Endothelial cell of umbilical vein (primary cell): ENCODE results near the gene MKRN1. TPM values are rescaled to one million over a fixed set of nuclear protein-coding genes. Genes with fewer than 3 reads are reported as not detected.

ENCODE experiments used
- BruUV-seq: library from RNA; stranded (reverse); fragments of 400-500 nt; replicated peaks from 2 replicates; lab custom pipeline; 2021; lab: Mats Ljungman, UMichigan
- CTCF ChIA-PET: fragments of 300-600, 350-600 bp; sonication (Branson Sonifier 250); formaldehyde crosslinking; loops from one replicate; lab custom pipeline; 2021; ENCODE audit warnings: antibody characterized with exemption, inconsistent platforms; lab: Charles Lee
- POLR2A ChIA-PET: fragments of 300-600, 350-600 bp; sonication (Branson Sonifier 250); formaldehyde crosslinking; loops from one replicate; lab custom pipeline; 2021; ENCODE audit warnings: antibody characterized with exemption, inconsistent platforms; lab: Charles Lee
- DNase-seq: peaks from one replicate; pipeline ENCODE4 v3.0.0-alpha.2; 2011; ENCODE audit warnings: low read depth, low spot score
- FAIRE-seq: peaks from 2 replicates; lab custom pipeline; 2011; peaks lifted over from hg19 to GRCh38; lab: Jason Lieb, UNC
- H2AFZ ChIP-seq: 2 replicates; pipeline ENCODE4 v1.6.0; 2012; ENCODE audit warnings: low read depth, low read length, control low read depth, inconsistent platforms
- H3K27ac ChIP-seq: 2 replicates; pipeline ENCODE4 v1.5.1; 2011; ENCODE audit warnings: low read depth, mild to moderate bottlenecking, control low read depth, low read length, moderate library complexity; ENCODE audit not compliant: insufficient read depth
- H3K27me3 ChIP-seq, 2 experiments: 2 replicates each; pipeline versions ENCODE4 v1.6.0 to v1.6.1; 2011; ENCODE audit warnings: low read length in 2 of 2, mixed read lengths in 1 of 2; ENCODE audit not compliant: control insufficient read depth in 2 of 2, insufficient read depth in 2 of 2
- H3K36me3 ChIP-seq, 2 experiments: 2 replicates in 1 of 2; 3 replicates in 1 of 2; pipeline ENCODE4 v1.5.1; 2011; ENCODE audit warnings: low read length in 2 of 2, mild to moderate bottlenecking in 1 of 2, moderate library complexity in 1 of 2; ENCODE audit not compliant: control insufficient read depth in 2 of 2, insufficient read depth in 2 of 2; ENCODE audit errors: extremely low read depth in 1 of 2
- H3K4me1 ChIP-seq: 3 replicates; pipeline ENCODE4 v1.5.1; 2011; ENCODE audit warnings: mild to moderate bottlenecking, low read length; ENCODE audit not compliant: control insufficient read depth, insufficient read depth; ENCODE audit errors: extremely low read depth
- H3K4me2 ChIP-seq: 2 replicates; pipeline ENCODE4 v1.6.1; 2011; ENCODE audit warnings: low read length, control low read depth, mixed read lengths; ENCODE audit not compliant: insufficient read depth
- H3K4me3 ChIP-seq, 3 experiments: fragments of 200-600 bp in 1 of 3; sonication (generic), shearing (Covaris generic) in 1 of 3; replicated peaks in 1 of 3; 2 replicates each; pipeline ENCODE4 v1.5.1; 2011 to 2016; ENCODE audit warnings: control low read depth in 3 of 3, low read length in 3 of 3, mild to moderate bottlenecking in 2 of 3, inconsistent platforms in 1 of 3, low read depth in 1 of 3, moderate library complexity in 1 of 3; ENCODE audit not compliant: insufficient read depth in 1 of 3
- H3K79me2 ChIP-seq: 2 replicates; pipeline ENCODE4 v1.6.0; 2012; ENCODE audit warnings: low read length, inconsistent platforms; ENCODE audit not compliant: control insufficient read depth, insufficient read depth
- H3K9ac ChIP-seq: replicated peaks from 2 replicates; pipeline ENCODE3; 2011; ENCODE audit warnings: low read length, control low read depth; ENCODE audit not compliant: insufficient read depth; ENCODE audit errors: extremely low read depth
- H3K9me1 ChIP-seq: replicated peaks from 3 replicates; pipeline ENCODE4 v1.6.0; 2011; ENCODE audit warnings: mild to moderate bottlenecking, low read length; ENCODE audit not compliant: control insufficient read depth, insufficient read depth; ENCODE audit errors: extremely low read depth
- H3K9me3 ChIP-seq: replicated peaks from 2 replicates; pipeline ENCODE4 v1.5.1; 2012; ENCODE audit warnings: low read length, inconsistent platforms; ENCODE audit not compliant: control insufficient read depth, insufficient read depth
- H4K20me1 ChIP-seq: replicated peaks from 2 replicates; pipeline ENCODE3; 2011; ENCODE audit warnings: mild to moderate bottlenecking, low read length; ENCODE audit not compliant: control insufficient read depth, insufficient read depth; ENCODE audit errors: extremely low read depth
- EZH2 ChIP-seq: IDR thresholded peaks from 2 replicates; pipeline ENCODE4 v1.6.1; 2012; ENCODE audit warnings: borderline replicate concordance, low read depth, mild to moderate bottlenecking, moderate library complexity, low read length, inconsistent platforms; ENCODE audit not compliant: severe bottlenecking
- FOS ChIP-seq: IDR thresholded peaks from 2 replicates; pipeline ENCODE4 v1.6.1; 2011; ENCODE audit warnings: mild to moderate bottlenecking, low read length, moderate library complexity, borderline replicate concordance; ENCODE audit not compliant: insufficient read depth
- GATA2 ChIP-seq: IDR thresholded peaks from 2 replicates; pipeline ENCODE4 v1.7.0; 2011; ENCODE audit warnings: low read depth, mild to moderate bottlenecking, moderate library complexity, mixed read lengths, low read length; ENCODE audit not compliant: insufficient read length, insufficient read depth
- JUN ChIP-seq: IDR thresholded peaks from 2 replicates; pipeline ENCODE4 v1.6.1; 2011; ENCODE audit warnings: borderline replicate concordance, low read depth; ENCODE audit not compliant: insufficient read length, insufficient read depth
- MYC ChIP-seq: IDR thresholded peaks from one replicate; pipeline ENCODE4 v1.6.1; 2011; ENCODE audit warnings: mild to moderate bottlenecking, low read depth, low read length
- POLR2A ChIP-seq: IDR thresholded peaks from 2 replicates; pipeline ENCODE4 v1.6.1; 2012; ENCODE audit warnings: low read depth, mild to moderate bottlenecking, control low read depth, low read length
- POLR2AphosphoS5 ChIP-seq: IDR thresholded peaks from 2 replicates; pipeline ENCODE4 v1.6.1; 2012; ENCODE audit warnings: low read depth, mild to moderate bottlenecking, control low read depth, low read length, moderate library complexity; ENCODE audit not compliant: insufficient read depth
- dilution Hi-C: fragments of 300-500 bp; cut with MboI; formaldehyde crosslinking; loops from one replicate; pipeline ENCODE4 v1.15.0; 2019; ENCODE audit warnings: low sequenced_read_pairs; ENCODE audit not compliant: extremely low pct_ligation_motif_present
- intact Hi-C: fragments of 100-400 bp; cut with micrococcal nuclease; formaldehyde crosslinking; loops from one replicate; pipeline ENCODE4 v1.10.0; 2022
- polyA plus RNA-seq, 4 experiments: library from polyadenylated mRNA; depleted of rRNA in 3 of 4; stranded (reverse) in 3 of 4; unstranded in 1 of 4; fragments of >200 nt; gene quantifications; 2 replicates each; pipeline versions ENCODE4 v1.2.1 to v1.2.3, GENCODE V29; 2011 to 2012; ENCODE audit warnings: missing spikeins in 1 of 4
- total RNA-seq: library from RNA; stranded (reverse); gene quantifications from 2 replicates; pipeline ENCODE4 v1.2.3, GENCODE V29; 2021
- TF ChIP-seq, protein P1 (sequence below): IDR thresholded peaks from 2 replicates; pipeline ENCODE4 v1.6.1; 2011; ENCODE audit not compliant: insufficient read depth, insufficient read length
- TF ChIP-seq, protein P2 (sequence below), 2 donors: IDR thresholded peaks; 1 replicate in 1 of 2; 2 replicates in 1 of 2; pipeline ENCODE4 v1.5.1; 2011; ENCODE audit warnings: low read length in 2 of 2, mild to moderate bottlenecking in 2 of 2, moderate library complexity in 2 of 2, control low read depth in 1 of 2, inconsistent platforms in 1 of 2, low read depth in 1 of 2; ENCODE audit not compliant: insufficient read depth in 1 of 2; ENCODE audit errors: extremely low read depth in 1 of 2

MKRN1 gene
- total and polyA plus RNA-seq, 2 donors (not counting 3 experiments of a cell fraction or from before 2014, with no cell fraction given) = 24.9 to 52.2 TPM

DNA sequence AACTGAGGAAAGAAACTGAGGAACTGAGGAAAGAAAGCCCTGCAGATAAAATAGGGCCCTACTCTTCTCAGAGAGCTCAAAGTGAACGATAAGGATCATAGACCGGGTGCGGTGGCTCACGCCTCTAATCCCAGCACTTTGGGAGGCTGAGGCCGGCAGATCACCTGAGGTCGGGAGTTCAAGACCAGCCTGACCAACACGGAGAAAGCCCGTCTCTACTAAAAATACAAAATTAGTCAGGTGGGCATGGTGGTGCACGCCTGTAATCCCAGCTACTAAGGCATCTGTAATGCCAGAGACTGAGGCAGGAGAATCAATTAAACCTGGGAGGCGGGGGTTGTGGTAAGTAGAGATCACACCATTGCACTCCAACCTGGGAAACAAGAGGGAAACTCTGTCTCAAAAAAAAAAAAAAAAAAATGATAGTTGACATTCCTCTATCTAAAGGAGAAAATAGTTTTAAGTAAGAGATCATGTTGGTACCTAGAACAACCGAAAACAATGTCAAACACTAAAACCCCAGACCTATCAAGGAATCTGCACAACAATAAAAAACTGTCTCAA is 2.5 kb downstream of the MKRN1 start:
- FAIRE-seq (no peak), DNase-seq (no peak)
- H3K4me2 ChIP-seq = no peak overlapping the region
- no peak for TF ChIP-seq FOS
- TF ChIP-seq JUN = no peak
- TF ChIP-seq, protein P1, sequence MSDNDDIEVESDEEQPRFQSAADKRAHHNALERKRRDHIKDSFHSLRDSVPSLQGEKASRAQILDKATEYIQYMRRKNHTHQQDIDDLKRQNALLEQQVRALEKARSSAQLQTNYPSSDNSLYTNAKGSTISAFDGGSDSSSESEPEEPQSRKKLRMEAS = no peak
- TF ChIP-seq, protein P2, sequence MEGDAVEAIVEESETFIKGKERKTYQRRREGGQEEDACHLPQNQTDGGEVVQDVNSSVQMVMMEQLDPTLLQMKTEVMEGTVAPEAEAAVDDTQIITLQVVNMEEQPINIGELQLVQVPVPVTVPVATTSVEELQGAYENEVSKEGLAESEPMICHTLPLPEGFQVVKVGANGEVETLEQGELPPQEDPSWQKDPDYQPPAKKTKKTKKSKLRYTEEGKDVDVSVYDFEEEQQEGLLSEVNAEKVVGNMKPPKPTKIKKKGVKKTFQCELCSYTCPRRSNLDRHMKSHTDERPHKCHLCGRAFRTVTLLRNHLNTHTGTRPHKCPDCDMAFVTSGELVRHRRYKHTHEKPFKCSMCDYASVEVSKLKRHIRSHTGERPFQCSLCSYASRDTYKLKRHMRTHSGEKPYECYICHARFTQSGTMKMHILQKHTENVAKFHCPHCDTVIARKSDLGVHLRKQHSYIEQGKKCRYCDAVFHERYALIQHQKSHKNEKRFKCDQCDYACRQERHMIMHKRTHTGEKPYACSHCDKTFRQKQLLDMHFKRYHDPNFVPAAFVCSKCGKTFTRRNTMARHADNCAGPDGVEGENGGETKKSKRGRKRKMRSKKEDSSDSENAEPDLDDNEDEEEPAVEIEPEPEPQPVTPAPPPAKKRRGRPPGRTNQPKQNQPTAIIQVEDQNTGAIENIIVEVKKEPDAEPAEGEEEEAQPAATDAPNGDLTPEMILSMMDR (IDR thresholded peaks at IDR 0.05; ENCODE audit: extremely low read depth in 1 of 2, insufficient read depth in 1 of 2, low read depth in 1 of 2, low read length in 2 of 2) = no peak
- no peak for TF ChIP-seq POLR2A
- TF ChIP-seq EZH2 = no peak
- no peak for TF ChIP-seq POLR2AphosphoS5
- no peak for TF ChIP-seq GATA2
- TF ChIP-seq MYC = no peak
- H3K27ac ChIP-seq = no peak overlapping the region
- no peaks in the 10 kb centered on the region for H4K20me1 ChIP-seq
- ChIA-PET CTCF (interaction anchor here (0.6 to 2.9 kb wide), 6 partner anchors 12 to 1231 kb away, joined by 3 to 16 read pairs (median 4); partner anchors contain the start of gene WEE2), POLR2A (no interaction called here)
- H2AFZ ChIP-seq = no peak overlapping the region
- H3K9me1 ChIP-seq = no peaks in the 10 kb centered on the region
- H3K4me1 ChIP-seq = peaks cover 13% of the 10 kb centered on the region
- BruUV-seq = no TSS peak
- no peaks in the 10 kb centered on the region for H3K27me3 ChIP-seq
- no peak overlapping the region for H3K4me3 ChIP-seq
- H3K36me3 ChIP-seq = no peaks in the 10 kb centered on the region
- H3K9me3 ChIP-seq = no peaks in the 10 kb centered on the region
- H3K79me2 ChIP-seq = peaks cover 43% of the 10 kb centered on the region
- no peak overlapping the region for H3K9ac ChIP-seq
- intact Hi-C loops (loop anchor here (5.0 kb wide), 2 partner anchors 129 to 1171 kb away; no protein-coding TSS in a partner anchor), dilution Hi-C loops (no loop called here)
